Transverse colon (tissue), 4 donors: ENCODE results near the gene VPS35L. TPM values are rescaled to one million over a fixed set of nuclear protein-coding genes. Genes with fewer than 3 reads are reported as not detected.

Experiments used
- DNase-seq: peaks from one replicate; pipeline ENCODE4 v3.0.0-alpha.2; 2019
- H3K27ac ChIP-seq, 4 donors: fragments of 200-600 bp; sonication (generic); 2 replicates each; pipeline ENCODE4 v1.5.1; 2016 to 2018; ENCODE audit warnings: inconsistent platforms in 4 of 4
- H3K27me3 ChIP-seq: fragments of 200-600 bp; sonication (generic); 2 replicates; pipeline ENCODE4 v1.5.1; 2017; ENCODE audit warnings: inconsistent platforms
- H3K36me3 ChIP-seq, 4 donors: fragments of 200-600 bp; sonication (generic); 2 replicates each; pipeline ENCODE4 v1.5.1; 2017 to 2019; ENCODE audit warnings: inconsistent platforms in 4 of 4
- H3K4me1 ChIP-seq, 4 donors: fragments of 200-600 bp; sonication (generic); 2 replicates each; pipeline ENCODE4 v1.5.1; 2017 to 2020; ENCODE audit warnings: inconsistent platforms in 4 of 4
- H3K4me3 ChIP-seq, 4 donors: fragments of 200-600 bp; sonication (generic); 1 replicate in 1 of 4; 2 replicates in 3 of 4; pipeline versions ENCODE4 v1.5.1 to v1.6.1; 2017 to 2019; ENCODE audit warnings: inconsistent platforms in 4 of 4
- H3K9me3 ChIP-seq, 2 donors: fragments of 200-600 bp; sonication (generic); 2 replicates each; pipeline ENCODE4 v1.5.1; 2017 to 2019; ENCODE audit warnings: inconsistent platforms in 2 of 2
- CTCF ChIP-seq, 5 experiments: fragments of 200-600 bp in 3 of 5; fragments of 450-650 bp in 2 of 5; sonication (generic) in 3 of 5; IDR thresholded peaks; 1 replicate in 2 of 5; 2 replicates in 3 of 5; pipeline ENCODE4 v1.5.1; 2016 to 2017; ENCODE audit warnings: antibody characterized with exemption in 5 of 5, inconsistent platforms in 3 of 5, mild to moderate bottlenecking in 2 of 5, moderate library complexity in 1 of 5
- EP300 ChIP-seq: sonication (generic); formaldehyde crosslinking; IDR thresholded peaks from one replicate; pipeline ENCODE4 v1.6.1; 2017; ENCODE audit warnings: antibody characterized with exemption, low read depth
- POLR2A ChIP-seq: fragments of 450-650 bp; IDR thresholded peaks from one replicate; pipeline ENCODE4 v1.6.1; 2016; ENCODE audit warnings: antibody characterized with exemption, mild to moderate bottlenecking, moderate library complexity
- POLR2AphosphoS5 ChIP-seq, 3 donors: sonication (generic); formaldehyde crosslinking; IDR thresholded peaks; one replicate each; pipeline ENCODE4 v1.6.1; 2016; ENCODE audit warnings: antibody characterized with exemption in 3 of 3
- WGBS, 2 donors: methylation state at CpG; one replicate each; pipeline ENCODE4 v1.1.5; 2018; ENCODE audit warnings: low coverage in 1 of 2; 5-methylcytosine and 5-hydroxymethylcytosine counted together
- in situ Hi-C, 4 donors: fragments of 200-750 bp; cut with MboI; loops; one replicate each; pipeline versions ENCODE4 v1.15.0 to v1.15.1; 2017; ENCODE audit warnings: low sequenced_read_pairs in 3 of 4, low pct_ligation_motif_present in 1 of 4, low pct_unique_long_range_greater_than_20kb in 1 of 4
- intact Hi-C: fragments of 100-400 bp; cut with DNase I; formaldehyde crosslinking; loops from one replicate; pipeline ENCODE4 v1.15.1; 2023; ENCODE audit warnings: low total_unique reads
- total RNA-seq, 4 donors: library from RNA; depleted of rRNA; stranded (reverse); fragments of >200 nt; gene quantifications; one replicate each; pipeline ENCODE4 v1.1.0, GENCODE V29; 2016

The VPS35L gene
- total RNA-seq, 4 donors from 2014 or later = 40.0 to 89.8 (median 51.5) TPM

- intact Hi-C loops = no loop called here
- in situ Hi-C loops = loop anchor here in 1 of 4 donors (25.0 kb wide), 1 partner anchor 180 kb away; the partner anchor contains the start of gene GPRC5B
- Histone ChIP-seq H3K27me3 (no peaks in the 10 kb centered on the region), H3K4me1 (peaks cover 0 to 4% (median 0%) of the 10 kb centered on the region in 4 donors), H3K27ac (no peak overlapping the region), H3K4me3 (no peak overlapping the region), H3K9me3 (no peaks in the 10 kb centered on the region), H3K36me3 (peaks cover 0 to 6% (median 0%) of the 10 kb centered on the region in 4 donors)
- no peak for DNase-seq
- TF ChIP-seq POLR2A = no peak
- WGBS, 2 donors = 83 to 87% methylated on average over 7 to 22 of the region's 22 CpGs
Measured at GRCh38 chr16:19707569-19708295, 152.2 kb downstream of the VPS35L start.

DNA sequence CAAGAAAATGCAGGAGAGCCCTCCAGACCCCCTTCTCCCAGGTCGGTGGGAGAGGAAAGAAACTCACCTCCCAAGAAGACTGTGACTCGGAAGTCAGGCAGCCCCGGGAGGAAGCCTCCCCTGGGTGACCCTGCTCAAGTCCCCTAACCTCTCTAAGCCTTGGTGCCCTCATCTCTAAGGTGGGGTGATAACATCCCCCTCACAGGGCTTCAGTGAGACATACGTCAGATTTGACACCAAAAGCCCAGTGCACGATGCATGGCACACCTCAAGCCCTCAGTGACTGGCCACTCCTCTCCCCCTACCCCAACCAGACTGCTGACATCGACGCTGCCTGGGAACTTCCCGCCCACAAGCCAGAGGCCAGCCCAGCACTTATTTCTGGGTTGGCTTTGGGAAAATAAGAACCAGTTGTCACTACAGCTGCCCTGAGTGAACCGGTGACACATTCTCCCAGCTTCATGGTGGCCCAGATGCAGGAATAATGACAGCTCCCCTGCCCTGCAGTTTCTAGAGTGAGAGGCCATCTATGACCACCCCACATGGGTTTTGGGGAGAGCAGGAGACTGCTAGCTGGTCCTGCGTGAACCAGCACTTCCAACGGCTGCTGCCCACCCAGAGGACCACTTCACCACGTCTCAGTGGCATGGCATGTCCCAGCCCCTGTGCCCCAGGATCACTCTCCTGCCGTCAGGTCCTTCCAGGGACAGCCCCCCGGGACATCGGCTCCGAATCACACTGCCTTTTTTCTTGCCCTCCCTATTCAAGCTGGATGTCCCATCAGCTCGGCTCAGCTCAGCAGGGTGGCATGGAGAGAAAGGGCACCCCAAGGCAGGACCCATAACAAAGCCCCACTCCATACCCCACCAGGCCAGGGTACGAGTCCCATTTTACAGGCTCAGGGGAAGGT lies 153.0 kb downstream of the VPS35L start:
- no peak overlapping the region for H3K27ac ChIP-seq

DNA sequence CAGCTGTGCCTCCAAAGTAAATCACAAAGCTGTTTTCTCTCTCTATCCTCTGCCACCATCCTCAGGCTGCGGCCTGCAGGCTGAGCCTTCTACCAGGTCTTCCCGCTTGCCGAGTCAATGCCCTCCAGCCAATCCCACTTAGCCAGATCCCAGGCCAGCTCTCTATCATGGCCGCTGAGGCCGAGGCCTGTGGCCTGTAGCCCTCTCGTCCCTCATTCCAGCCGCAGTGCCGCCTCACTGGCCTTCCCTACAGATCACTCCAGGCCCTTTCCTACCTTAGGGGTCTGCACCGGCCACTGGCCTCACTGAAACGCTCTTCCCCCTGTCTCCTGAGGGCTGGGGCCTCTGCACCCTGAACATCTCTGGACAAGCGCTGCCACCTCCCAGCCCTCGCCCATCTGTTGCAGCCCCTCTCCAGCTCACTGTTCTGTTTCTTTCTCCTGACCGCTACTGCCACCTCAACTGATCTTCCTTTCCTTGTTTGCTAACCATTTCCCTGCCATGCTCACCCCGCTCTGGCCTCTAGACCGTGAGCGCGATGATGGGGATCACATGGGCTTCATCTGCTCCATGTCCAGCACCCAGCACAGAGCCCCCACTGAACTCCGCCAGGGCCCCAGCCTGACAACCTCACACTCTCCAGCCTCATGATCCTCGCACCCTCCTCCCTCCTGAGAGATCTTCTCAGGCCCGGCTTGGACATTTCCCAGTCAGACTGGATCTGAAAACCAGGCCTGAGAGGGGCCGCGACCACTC lies 154.1 kb downstream of the VPS35L start:
- in situ Hi-C loops (loop anchor here in 1 of 4 donors (25.0 kb wide), 1 partner anchor 178 kb away; the partner anchor contains the start of gene GPRC5B), intact Hi-C loops (loop anchor here (10.0 kb wide), 1 partner anchor 175 kb away; the partner anchor contains the start of gene GPRC5B)
- WGBS, 2 donors = 94 to 98% methylated on average over 13 to 22 of the region's 22 CpGs
- Histone ChIP-seq H3K9me3 (no peaks in the 10 kb centered on the region), H3K27ac (no peak overlapping the region), H3K27me3 (no peaks in the 10 kb centered on the region), H3K4me3 (no peak overlapping the region), H3K4me1 (no peaks in the 10 kb centered on the region), H3K36me3 (peaks cover 0 to 3% (median 0%) of the 10 kb centered on the region in 4 donors)
- TF ChIP-seq EP300 (no peak), CTCF (IDR thresholded peaks at IDR 0.05) (no peak), POLR2A (no peak), POLR2AphosphoS5 (IDR thresholded peaks at IDR 0.05) (no peak)
- DNase-seq = no peak

More for the DNA sequence above, 153.0 kb downstream of the VPS35L start:
- intact Hi-C loops (no loop called here), in situ Hi-C loops (loop anchor here in 1 of 4 donors (25.0 kb wide), 1 partner anchor 179 kb away; the partner anchor contains the start of gene GPRC5B)
- peaks cover 0 to 4% (median 0%) of the 10 kb centered on the region in 4 donors for H3K4me1 ChIP-seq
- H3K36me3 ChIP-seq = peaks cover 0 to 6% (median 0%) of the 10 kb centered on the region in 4 donors
- no peaks in the 10 kb centered on the region for H3K9me3 ChIP-seq
- WGBS, 2 donors = 88 to 93% methylated on average over 3 to 17 of the region's 18 CpGs
- no peak for DNase-seq
- no peak overlapping the region for H3K4me3 ChIP-seq
- H3K27me3 ChIP-seq = no peaks in the 10 kb centered on the region
- no peak for TF ChIP-seq CTCF (IDR thresholded peaks at IDR 0.05)
- no peak for TF ChIP-seq POLR2A
- no peak for TF ChIP-seq POLR2AphosphoS5 (IDR thresholded peaks at IDR 0.05)
- TF ChIP-seq EP300 = no peak

DNA sequence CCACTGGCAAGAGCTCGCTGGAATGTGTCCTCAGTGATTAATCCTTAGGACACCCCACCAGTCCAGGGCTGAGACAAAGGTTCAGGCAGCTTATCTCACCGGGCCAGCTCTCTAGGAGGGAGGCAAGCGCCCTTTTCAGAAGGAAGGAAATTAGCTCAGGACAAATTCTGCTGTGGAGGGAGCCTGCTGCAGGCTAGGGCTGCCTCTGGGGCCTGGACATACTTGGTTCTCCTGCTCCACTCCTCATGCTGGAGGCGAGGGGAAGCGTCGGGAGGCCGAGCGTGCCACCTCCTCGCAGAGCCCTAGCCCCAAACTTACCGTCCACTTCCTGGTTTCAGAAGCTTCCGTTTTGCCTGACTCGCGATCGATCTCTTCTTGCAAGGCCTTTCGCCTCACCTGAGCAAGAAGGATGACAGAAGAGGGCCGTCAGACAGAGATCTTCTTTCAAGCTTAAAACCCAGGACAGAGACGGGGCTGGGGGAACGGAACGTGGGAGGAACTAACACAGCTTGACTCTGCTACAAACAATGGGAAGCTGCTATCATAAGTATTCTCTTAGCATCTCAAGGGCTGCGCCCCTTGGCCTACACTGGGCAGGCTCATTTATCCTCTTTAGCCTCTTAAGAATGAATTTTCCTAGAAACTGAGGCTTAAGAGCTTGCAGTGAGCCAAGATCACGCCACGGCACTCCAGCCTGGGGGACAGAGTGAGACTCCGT lies 154.8 kb downstream of the VPS35L start:
- Histone ChIP-seq H3K4me1 (peaks cover 0 to under 1% (median 0%) of the 10 kb centered on the region in 4 donors), H3K4me3 (no peak overlapping the region), H3K27ac (no peak overlapping the region), H3K36me3 (no peaks in the 10 kb centered on the region), H3K9me3 (no peaks in the 10 kb centered on the region), H3K27me3 (no peaks in the 10 kb centered on the region)
- in situ Hi-C loops (loop anchor here in 1 of 4 donors (25.0 kb wide), 1 partner anchor 177 kb away; the partner anchor contains the start of gene GPRC5B), intact Hi-C loops (loop anchor here (10.0 kb wide), 1 partner anchor 174 kb away; the partner anchor contains the start of gene GPRC5B)
- TF ChIP-seq POLR2A (no peak), EP300 (no peak), CTCF (IDR thresholded peaks at IDR 0.05) (no peak), POLR2AphosphoS5 (IDR thresholded peaks at IDR 0.05) (no peak)
- 88 to 91% methylated on average over 8 to 23 of the region's 23 CpGs for WGBS, 2 donors
- no peak for DNase-seq
